ENCODE results near the gene SAXO1.

- TF ChIP-seq CTCF (conservative IDR thresholded peaks at IDR 0.05), result no peak
- no peak for TF ChIP-seq ZFX (IDR thresholded peaks at IDR 0.05)
Measured at GRCh38 chr9:19000133-19000532, 32.9 kb downstream of the SAXO1 start.

Data from C4-2B (cell line).